Measurements from ENCODE around the gene ITGAE.

The ITGAE gene

DNA sequence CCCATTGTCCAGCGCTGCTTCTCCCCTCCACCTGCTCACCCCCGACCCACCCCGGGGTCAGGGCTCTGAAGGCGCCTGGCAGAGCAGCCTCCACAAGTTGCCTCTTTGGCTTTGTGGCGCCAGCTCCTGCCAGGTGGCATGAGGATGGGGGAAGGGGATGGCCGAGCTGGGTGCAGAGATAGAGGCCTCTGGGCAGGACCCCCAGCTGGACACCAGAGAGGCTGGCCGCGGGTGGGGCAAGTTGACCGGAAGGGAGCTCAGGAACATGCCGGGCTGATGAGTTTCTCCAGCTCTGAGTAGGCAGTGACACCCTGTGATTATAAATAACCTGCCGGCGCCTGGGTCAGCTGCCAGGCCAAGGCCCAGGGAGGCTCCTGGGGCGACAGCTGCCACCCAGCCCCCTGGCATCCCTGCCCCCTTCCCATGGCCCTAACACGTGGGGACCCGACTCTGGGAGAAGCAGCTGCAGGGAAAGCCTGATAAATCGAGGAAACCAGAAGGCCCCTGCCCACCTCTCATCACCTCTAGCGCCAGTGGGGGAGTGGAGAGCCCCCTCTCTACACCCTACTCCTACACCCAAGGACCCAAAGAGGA lies 105.8 kb downstream of the ITGAE start:
- TF ChIP-seq ZBTB7A (IDR thresholded peaks at IDR 0.05; ENCODE audit: low read depth) = peak; percentile 75
- TF ChIP-seq TCF12 (IDR thresholded peaks at IDR 0.05; ENCODE audit: low read depth) = no peak

- TF ChIP-seq TAF1 (IDR thresholded peaks at IDR 0.05; ENCODE audit: low read depth) (no peak), TEAD4 (IDR thresholded peaks at IDR 0.05) (no peak), CREB1 (IDR thresholded peaks at IDR 0.05; ENCODE audit: low read depth) (no peak), EP300 (IDR thresholded peaks at IDR 0.05; ENCODE audit: borderline replicate concordance) (no peak), TCF12 (IDR thresholded peaks at IDR 0.05; ENCODE audit: low read depth) (no peak), FOXM1 (IDR thresholded peaks at IDR 0.05; ENCODE audit: borderline replicate concordance, low read depth) (no peak), RAD21 (IDR thresholded peaks at IDR 0.05; ENCODE audit: low read depth) (no peak), YY1 (IDR thresholded peaks at IDR 0.05; ENCODE audit: low read depth) (no peak), ZBTB7A (IDR thresholded peaks at IDR 0.05; ENCODE audit: low read depth) (no peak), NFIC (IDR thresholded peaks at IDR 0.05) (no peak), EGR1 (IDR thresholded peaks at IDR 0.05) (no peak), CEBPB (IDR thresholded peaks at IDR 0.05) (no peak)
- TF ChIP-seq, protein P1, sequence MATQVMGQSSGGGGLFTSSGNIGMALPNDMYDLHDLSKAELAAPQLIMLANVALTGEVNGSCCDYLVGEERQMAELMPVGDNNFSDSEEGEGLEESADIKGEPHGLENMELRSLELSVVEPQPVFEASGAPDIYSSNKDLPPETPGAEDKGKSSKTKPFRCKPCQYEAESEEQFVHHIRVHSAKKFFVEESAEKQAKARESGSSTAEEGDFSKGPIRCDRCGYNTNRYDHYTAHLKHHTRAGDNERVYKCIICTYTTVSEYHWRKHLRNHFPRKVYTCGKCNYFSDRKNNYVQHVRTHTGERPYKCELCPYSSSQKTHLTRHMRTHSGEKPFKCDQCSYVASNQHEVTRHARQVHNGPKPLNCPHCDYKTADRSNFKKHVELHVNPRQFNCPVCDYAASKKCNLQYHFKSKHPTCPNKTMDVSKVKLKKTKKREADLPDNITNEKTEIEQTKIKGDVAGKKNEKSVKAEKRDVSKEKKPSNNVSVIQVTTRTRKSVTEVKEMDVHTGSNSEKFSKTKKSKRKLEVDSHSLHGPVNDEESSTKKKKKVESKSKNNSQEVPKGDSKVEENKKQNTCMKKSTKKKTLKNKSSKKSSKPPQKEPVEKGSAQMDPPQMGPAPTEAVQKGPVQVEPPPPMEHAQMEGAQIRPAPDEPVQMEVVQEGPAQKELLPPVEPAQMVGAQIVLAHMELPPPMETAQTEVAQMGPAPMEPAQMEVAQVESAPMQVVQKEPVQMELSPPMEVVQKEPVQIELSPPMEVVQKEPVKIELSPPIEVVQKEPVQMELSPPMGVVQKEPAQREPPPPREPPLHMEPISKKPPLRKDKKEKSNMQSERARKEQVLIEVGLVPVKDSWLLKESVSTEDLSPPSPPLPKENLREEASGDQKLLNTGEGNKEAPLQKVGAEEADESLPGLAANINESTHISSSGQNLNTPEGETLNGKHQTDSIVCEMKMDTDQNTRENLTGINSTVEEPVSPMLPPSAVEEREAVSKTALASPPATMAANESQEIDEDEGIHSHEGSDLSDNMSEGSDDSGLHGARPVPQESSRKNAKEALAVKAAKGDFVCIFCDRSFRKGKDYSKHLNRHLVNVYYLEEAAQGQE (IDR thresholded peaks at IDR 0.05; ENCODE audit: low read depth) = no peak
- TF ChIP-seq, protein P2, sequence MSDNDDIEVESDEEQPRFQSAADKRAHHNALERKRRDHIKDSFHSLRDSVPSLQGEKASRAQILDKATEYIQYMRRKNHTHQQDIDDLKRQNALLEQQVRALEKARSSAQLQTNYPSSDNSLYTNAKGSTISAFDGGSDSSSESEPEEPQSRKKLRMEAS (IDR thresholded peaks at IDR 0.05) = no peak
- TF ChIP-seq, protein P3, sequence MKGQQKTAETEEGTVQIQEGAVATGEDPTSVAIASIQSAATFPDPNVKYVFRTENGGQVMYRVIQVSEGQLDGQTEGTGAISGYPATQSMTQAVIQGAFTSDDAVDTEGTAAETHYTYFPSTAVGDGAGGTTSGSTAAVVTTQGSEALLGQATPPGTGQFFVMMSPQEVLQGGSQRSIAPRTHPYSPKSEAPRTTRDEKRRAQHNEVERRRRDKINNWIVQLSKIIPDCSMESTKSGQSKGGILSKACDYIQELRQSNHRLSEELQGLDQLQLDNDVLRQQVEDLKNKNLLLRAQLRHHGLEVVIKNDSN (IDR thresholded peaks at IDR 0.05) = no peak
Observed at GRCh38 chr17:3693829-3694231, 107.2 kb downstream of the ITGAE start.

DNA sequence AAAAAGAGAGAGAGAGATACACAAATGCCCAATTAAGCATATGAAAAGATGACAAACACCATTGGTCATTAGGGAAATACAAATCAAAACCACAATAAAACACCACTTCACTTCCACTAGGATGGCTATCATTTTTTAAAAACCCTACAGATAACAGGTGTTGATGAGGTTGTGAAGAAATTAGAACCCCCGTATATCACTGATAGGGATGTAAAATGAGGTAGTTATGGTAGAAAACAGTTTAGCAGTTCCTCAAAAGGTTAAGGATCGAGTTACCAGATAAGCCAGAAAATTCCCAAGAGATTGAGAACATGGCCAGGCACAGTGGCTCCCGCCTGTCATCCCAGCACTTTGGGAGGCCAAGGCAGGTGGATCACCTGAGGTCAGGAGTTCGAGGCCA lies 107.8 kb downstream of the ITGAE start:
- TF ChIP-seq EGR1 (IDR thresholded peaks at IDR 0.05) (no peak), YY1 (IDR thresholded peaks at IDR 0.05; ENCODE audit: low read depth) (no peak), EP300 (IDR thresholded peaks at IDR 0.05; ENCODE audit: borderline replicate concordance) (no peak), TEAD4 (IDR thresholded peaks at IDR 0.05) (no peak), RAD21 (IDR thresholded peaks at IDR 0.05; ENCODE audit: low read depth) (no peak), FOXM1 (IDR thresholded peaks at IDR 0.05; ENCODE audit: borderline replicate concordance, low read depth) (no peak), CEBPB (IDR thresholded peaks at IDR 0.05) (no peak)
- TF ChIP-seq, protein P3 (IDR thresholded peaks at IDR 0.05) = no peak
- TF ChIP-seq, protein P1 (IDR thresholded peaks at IDR 0.05; ENCODE audit: low read depth) = no peak

DNA sequence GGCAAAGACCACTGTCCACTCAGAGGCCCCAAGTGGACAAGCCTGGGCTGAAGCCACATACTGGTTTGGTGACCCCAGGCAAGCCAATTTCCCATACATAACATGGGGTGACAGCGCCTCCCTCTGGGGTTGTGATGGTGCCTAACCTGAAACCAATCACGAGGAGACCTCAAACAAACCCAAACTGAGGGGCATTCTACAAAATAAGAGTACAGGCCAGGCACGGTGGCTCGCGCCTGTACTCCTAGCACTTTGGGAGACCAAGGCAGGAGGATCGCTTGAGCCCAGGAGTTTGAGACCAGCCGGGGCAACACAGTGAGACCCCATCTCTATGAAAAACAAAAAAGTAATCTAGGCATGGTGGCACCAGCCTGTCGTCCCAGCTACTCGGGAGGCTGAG lies 108.6 kb downstream of the ITGAE start:
- TF ChIP-seq, protein P3 (IDR thresholded peaks at IDR 0.05) = no peak
- TF ChIP-seq, protein P1 (IDR thresholded peaks at IDR 0.05; ENCODE audit: low read depth) = no peak
- TF ChIP-seq TEAD4 (IDR thresholded peaks at IDR 0.05) (no peak), RAD21 (IDR thresholded peaks at IDR 0.05; ENCODE audit: low read depth) (peak; percentile 16; the same call in 1 of the 2 replicates), ZBTB7A (IDR thresholded peaks at IDR 0.05; ENCODE audit: low read depth) (no peak)

- TF ChIP-seq RAD21 (IDR thresholded peaks at IDR 0.05; ENCODE audit: low read depth) (no peak), YY1 (IDR thresholded peaks at IDR 0.05; ENCODE audit: low read depth) (no peak), EGR1 (IDR thresholded peaks at IDR 0.05) (no peak), FOXM1 (IDR thresholded peaks at IDR 0.05; ENCODE audit: borderline replicate concordance, low read depth) (no peak), TEAD4 (IDR thresholded peaks at IDR 0.05) (no peak)
Observed at GRCh38 chr17:3691617-3692067, 109.3 kb downstream of the ITGAE start.

Data from Ishikawa (cell line).